Body of pancreas (tissue), 4 donors: ENCODE measurements around the gene KRTAP2-3.
"Not testable (repeated sequence)": the region's sequence is repeated elsewhere in the genome, so short reads cannot be mapped to it uniquely, and the experiment has no call there.

ENCODE experiments used
- CTCF ChIP-seq, 7 experiments: fragments of 450-650 bp in 4 of 7; fragments of 200-600 bp in 3 of 7; sonication (generic) in 3 of 7; IDR thresholded peaks; one replicate each; pipeline ENCODE4 v1.5.1; 2016 to 2019; ENCODE audit warnings: antibody characterized with exemption in 7 of 7
- POLR2A ChIP-seq, 3 donors: fragments of 450-650 bp; IDR thresholded peaks; one replicate each; pipeline ENCODE4 v1.6.1; 2016; ENCODE audit warnings: antibody characterized with exemption in 3 of 3, mild to moderate bottlenecking in 2 of 3

GRCh38 chr17:41055130-41055529, 4.8 kb downstream of the KRTAP2-3 start, which contains the start of gene KRTAP2-2:
- TF ChIP-seq CTCF, POLR2A (IDR thresholded peaks at IDR 0.05): not testable (repeated sequence)
